GM21528 (cell line): ENCODE data around the gene MPZL3.

ENCODE experiments used
- ATAC-seq: cut with Tn5 transposase; IDR thresholded peaks from one replicate; pipeline ENCODE4 v1.9.1; 2021; ENCODE audit warnings: mild to moderate bottlenecking, moderate library complexity; ENCODE audit not compliant: unreplicated experiment, low FRiP score

Gene MPZL3

GRCh38 chr11:118265954-118266353 lies 13.8 kb upstream of the MPZL3 start:
- no peak for ATAC-seq

- no peak for ATAC-seq
Observed at GRCh38 chr11:118264569-118265465, 12.7 kb upstream of the MPZL3 start.

- no peak for ATAC-seq
Observed at GRCh38 chr11:118263695-118264568, 11.8 kb upstream of the MPZL3 start, which contains the start of gene MPZL2. Gene MPZL2 (minus strand): TSS chr11:118264297. CDS start chr11:118264153, 144 bp downstream.

- ATAC-seq: no peak
Observed at GRCh38 chr11:118263112-118263511, 10.9 kb upstream of the MPZL3 start.

GRCh38 chr11:118260353-118260752 lies 8.2 kb upstream of the MPZL3 start:
- no peak for ATAC-seq

GRCh38 chr11:118259138-118259537 lies 7.0 kb upstream of the MPZL3 start:
- no peak for ATAC-seq

- ATAC-seq: no peak
Observed at GRCh38 chr11:118258410-118258809, 6.2 kb upstream of the MPZL3 start.

GRCh38 chr11:118252688-118253087 lies 523 bp upstream of the MPZL3 start:
- ATAC-seq: peak; percentile 25

GRCh38 chr11:118247041-118247440 lies 5.1 kb downstream of the MPZL3 start:
- no peak for ATAC-seq

GRCh38 chr11:118245936-118246562 lies 6.1 kb downstream of the MPZL3 start:
- ATAC-seq: no peak

GRCh38 chr11:118243993-118244762 lies 8.0 kb downstream of the MPZL3 start:
- ATAC-seq: no peak

GRCh38 chr11:118243161-118243560 lies 9.0 kb downstream of the MPZL3 start:
- ATAC-seq: no peak

- no peak for ATAC-seq
Observed at GRCh38 chr11:118241764-118242098, 10.4 kb downstream of the MPZL3 start.

GRCh38 chr11:118240999-118241763 lies 11.0 kb downstream of the MPZL3 start:
- ATAC-seq: no peak

- no peak for ATAC-seq
Observed at GRCh38 chr11:118239509-118240205, 12.5 kb downstream of the MPZL3 start.

- no peak for ATAC-seq
Observed at GRCh38 chr11:118238929-118239328, 13.2 kb downstream of the MPZL3 start.

- ATAC-seq: no peak
Observed at GRCh38 chr11:118238421-118238820, 13.7 kb downstream of the MPZL3 start.

- ATAC-seq: no peak
Observed at GRCh38 chr11:118236170-118236569, 16.0 kb downstream of the MPZL3 start.

- ATAC-seq: no peak
Observed at GRCh38 chr11:118234833-118235232, 17.3 kb downstream of the MPZL3 start.
